ENCODE measurements around the gene ADGRA1.

DNA sequence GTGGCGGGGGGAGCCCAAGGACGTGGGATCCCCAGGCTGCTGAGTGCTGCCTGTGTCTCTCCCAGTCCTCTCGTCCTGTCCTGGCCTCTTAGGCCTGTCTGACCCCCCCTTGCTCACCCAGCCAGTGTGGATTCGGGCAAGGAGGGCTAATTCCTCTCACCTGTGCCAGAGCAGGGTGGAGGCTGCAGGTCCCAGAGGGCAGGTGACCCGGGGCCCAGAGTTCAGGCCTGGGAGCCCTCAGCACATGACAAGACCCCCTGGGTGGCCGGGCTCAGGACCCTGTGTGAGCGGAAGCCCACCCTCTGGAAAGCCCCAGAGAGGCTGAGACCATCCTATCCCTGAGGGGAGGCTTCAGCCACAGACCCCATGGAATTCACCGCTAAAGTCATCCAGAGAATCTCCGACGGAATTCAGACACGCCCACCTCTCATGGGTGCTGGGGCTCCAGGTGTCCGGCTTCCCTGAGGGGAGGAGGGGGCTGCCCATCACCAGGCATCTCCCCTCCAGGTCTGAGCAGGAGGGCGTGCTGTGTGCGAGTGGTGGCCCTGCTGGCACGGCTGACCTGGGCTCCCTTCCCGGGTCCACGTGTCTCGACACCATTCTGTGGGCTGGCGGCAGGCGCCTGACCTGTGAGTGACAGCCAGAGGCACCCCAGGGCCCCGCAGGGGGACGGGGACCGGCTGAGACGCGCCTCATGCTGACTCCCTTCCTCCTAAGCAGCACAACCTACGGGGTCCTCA is 77.3 kb downstream of the ADGRA1 start:
- TF ChIP-seq, protein P1, sequence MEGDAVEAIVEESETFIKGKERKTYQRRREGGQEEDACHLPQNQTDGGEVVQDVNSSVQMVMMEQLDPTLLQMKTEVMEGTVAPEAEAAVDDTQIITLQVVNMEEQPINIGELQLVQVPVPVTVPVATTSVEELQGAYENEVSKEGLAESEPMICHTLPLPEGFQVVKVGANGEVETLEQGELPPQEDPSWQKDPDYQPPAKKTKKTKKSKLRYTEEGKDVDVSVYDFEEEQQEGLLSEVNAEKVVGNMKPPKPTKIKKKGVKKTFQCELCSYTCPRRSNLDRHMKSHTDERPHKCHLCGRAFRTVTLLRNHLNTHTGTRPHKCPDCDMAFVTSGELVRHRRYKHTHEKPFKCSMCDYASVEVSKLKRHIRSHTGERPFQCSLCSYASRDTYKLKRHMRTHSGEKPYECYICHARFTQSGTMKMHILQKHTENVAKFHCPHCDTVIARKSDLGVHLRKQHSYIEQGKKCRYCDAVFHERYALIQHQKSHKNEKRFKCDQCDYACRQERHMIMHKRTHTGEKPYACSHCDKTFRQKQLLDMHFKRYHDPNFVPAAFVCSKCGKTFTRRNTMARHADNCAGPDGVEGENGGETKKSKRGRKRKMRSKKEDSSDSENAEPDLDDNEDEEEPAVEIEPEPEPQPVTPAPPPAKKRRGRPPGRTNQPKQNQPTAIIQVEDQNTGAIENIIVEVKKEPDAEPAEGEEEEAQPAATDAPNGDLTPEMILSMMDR (IDR thresholded peaks at IDR 0.05), result no peak
- TF ChIP-seq POLR2A (IDR thresholded peaks at IDR 0.05), result no peak
